NCI-H1930 (cell line): ENCODE measurements around the gene EXOC1L.

Experiments used
- DNase-seq, 2 experiments: peaks; one replicate each; lab custom pipeline; 2025; lab: John Stamatoyannopoulos, UW

Gene EXOC1L

DNA sequence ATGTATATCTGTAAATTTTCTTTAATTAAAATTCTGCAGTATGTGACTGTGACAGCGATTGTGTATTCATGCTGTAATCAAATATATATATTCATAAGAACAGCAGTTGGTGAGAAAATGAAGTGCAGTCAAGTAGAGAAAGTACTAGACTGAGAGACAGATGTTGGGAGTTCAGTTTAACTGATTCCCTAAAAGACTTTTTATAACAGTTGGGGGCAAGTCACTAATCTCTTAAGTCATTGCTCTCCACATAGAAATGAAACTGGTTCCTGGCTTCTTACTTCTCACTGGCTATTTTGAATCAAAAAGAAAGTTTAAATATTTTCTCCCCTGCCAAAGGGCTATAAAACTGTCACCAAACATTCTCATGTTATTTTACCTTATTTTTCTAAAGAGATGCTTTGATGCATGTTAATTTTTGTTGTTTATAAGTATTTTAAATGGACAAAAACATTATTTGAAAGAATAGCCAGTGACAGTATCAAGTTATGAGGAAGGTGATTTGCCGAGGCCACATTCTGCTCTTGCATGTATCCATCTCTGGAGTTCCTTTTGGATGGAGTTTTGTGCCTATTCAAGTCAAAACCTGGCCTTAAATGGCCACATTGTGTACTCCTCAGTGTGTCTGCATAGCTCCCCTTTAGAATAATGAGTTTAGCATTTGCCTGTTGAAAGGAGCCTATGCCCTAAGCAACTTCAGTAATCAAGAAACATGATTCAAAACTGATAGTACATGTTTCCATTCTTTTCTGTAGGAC lies 64.7 kb downstream of the EXOC1L start:
- no peak for DNase-seq

DNA sequence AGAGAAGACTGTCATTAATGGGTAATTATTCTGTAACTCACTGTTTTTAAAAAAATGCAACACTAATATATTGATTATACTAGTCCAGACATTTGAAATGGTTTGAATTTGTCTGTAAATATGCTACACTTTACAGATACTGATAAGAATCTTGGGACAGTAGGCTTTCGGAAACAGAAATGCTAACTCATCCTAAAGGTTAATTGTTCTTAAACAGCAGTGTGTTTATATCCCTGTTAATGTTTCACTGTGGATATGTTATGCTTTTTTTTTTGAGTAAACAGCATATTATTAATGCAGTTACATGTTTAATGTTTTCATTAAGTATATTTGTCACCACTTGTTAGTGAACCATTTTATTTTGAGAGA lies 65.2 kb downstream of the EXOC1L start:
- no peak for DNase-seq
